NK-92 (cell line): ENCODE measurements around the gene CLMN.
"Not testable (repeated sequence)": the region's sequence is repeated elsewhere in the genome, so short reads cannot be mapped to it uniquely, and the experiment has no call there.

ENCODE experiments used
- DNase-seq: peaks from one replicate; lab custom pipeline; 2025; ENCODE audit not compliant: unreplicated experiment; lab: John Stamatoyannopoulos, UW

CLMN gene

GRCh38 chr14:95141684-95142083 is 178.0 kb downstream of the CLMN start:
- DNase-seq: no peak

GRCh38 chr14:95140060-95140858 is 179.4 kb downstream of the CLMN start:
- no peak for DNase-seq

GRCh38 chr14:95138876-95139275 is 180.8 kb downstream of the CLMN start:
- DNase-seq: no peak

- not testable (repeated sequence) for DNase-seq
These were observed 181.3 kb downstream of the CLMN start for GRCh38 chr14:95138455-95138854.

- DNase-seq: no peak
These were observed 181.9 kb downstream of the CLMN start for GRCh38 chr14:95137804-95138167.

- DNase-seq: no peak
These were observed 182.4 kb downstream of the CLMN start for GRCh38 chr14:95137164-95137803.

GRCh38 chr14:95136631-95137030 is 183.1 kb downstream of the CLMN start:
- no peak for DNase-seq

- DNase-seq: no peak
These were observed 185.3 kb downstream of the CLMN start for GRCh38 chr14:95134304-95134933.

GRCh38 chr14:95133282-95133681 is 186.4 kb downstream of the CLMN start:
- no peak for DNase-seq

GRCh38 chr14:95132760-95133159 is 186.9 kb downstream of the CLMN start:
- DNase-seq: no peak
